Trophoblast cell (in vitro differentiated cells and primary cell): ENCODE data around the gene MMP1.

ENCODE experiments used
- DNase-seq, 2 donors: peaks; one replicate each; pipeline ENCODE4 v3.0.0-alpha.2; 2016
- H2AFZ ChIP-seq: 2 replicates; pipeline ENCODE4 v1.6.1; 2013; ENCODE audit warnings: low read length, moderate library complexity, mild to moderate bottlenecking; ENCODE audit not compliant: insufficient read depth, poor library complexity
- H2AK5ac ChIP-seq: 2 replicates; pipeline ENCODE4 v1.6.1; 2013; ENCODE audit warnings: mild to moderate bottlenecking, low read length
- H2BK120ac ChIP-seq: 2 replicates; pipeline ENCODE4 v1.6.1; 2013; ENCODE audit warnings: low read length, mild to moderate bottlenecking, moderate library complexity; ENCODE audit not compliant: insufficient read depth, poor library complexity
- H2BK12ac ChIP-seq: 2 replicates; pipeline ENCODE4 v1.6.1; 2013; ENCODE audit warnings: mild to moderate bottlenecking, low read length, moderate library complexity
- H2BK5ac ChIP-seq: 2 replicates; pipeline ENCODE4 v1.6.1; 2013; ENCODE audit warnings: low read length, low read depth, moderate library complexity, mild to moderate bottlenecking; ENCODE audit not compliant: poor library complexity
- H3K14ac ChIP-seq: 2 replicates; pipeline ENCODE4 v1.6.1; 2013; ENCODE audit warnings: mild to moderate bottlenecking, low read length
- H3K18ac ChIP-seq: 2 replicates; pipeline ENCODE4 v1.6.1; 2013; ENCODE audit warnings: mild to moderate bottlenecking, low read length
- H3K23ac ChIP-seq: 2 replicates; pipeline ENCODE4 v1.6.1; 2013; ENCODE audit warnings: low read length
- H3K27ac ChIP-seq: 2 replicates; pipeline ENCODE4 v1.5.1; 2013; ENCODE audit warnings: low read depth, mild to moderate bottlenecking, inconsistent platforms, low read length, moderate library complexity
- H3K27me3 ChIP-seq: 2 replicates; pipeline ENCODE4 v1.6.1; 2013; ENCODE audit warnings: inconsistent platforms, mild to moderate bottlenecking, low read length, moderate library complexity; ENCODE audit not compliant: insufficient read depth
- H3K36me3 ChIP-seq, 2 experiments: 1 replicate in 1 of 2; 2 replicates in 1 of 2; pipeline ENCODE4 v1.6.1; 2013; ENCODE audit warnings: low read length in 2 of 2, mild to moderate bottlenecking in 2 of 2, moderate library complexity in 1 of 2; ENCODE audit not compliant: insufficient read depth in 2 of 2, control insufficient read depth in 1 of 2
- H3K4ac ChIP-seq: 2 replicates; pipeline ENCODE4 v1.6.1; 2013; ENCODE audit warnings: low read depth, mild to moderate bottlenecking, low read length, moderate library complexity
- H3K4me1 ChIP-seq, 2 experiments: 1 replicate in 1 of 2; 2 replicates in 1 of 2; pipeline ENCODE4 v1.6.1; 2013; ENCODE audit warnings: low read length in 2 of 2, mild to moderate bottlenecking in 2 of 2, moderate library complexity in 1 of 2; ENCODE audit not compliant: insufficient read depth in 2 of 2, control insufficient read depth in 1 of 2
- H3K4me2 ChIP-seq: 2 replicates; pipeline ENCODE4 v1.6.1; 2013; ENCODE audit warnings: inconsistent platforms, mild to moderate bottlenecking, low read length, moderate library complexity
- H3K4me3 ChIP-seq: 2 replicates; pipeline ENCODE4 v1.5.1; 2013; ENCODE audit warnings: mild to moderate bottlenecking, low read depth, low read length, inconsistent platforms
- H3K79me1 ChIP-seq: one replicate; pipeline ENCODE4 v1.6.1; 2013; ENCODE audit warnings: low read length
- H3K79me2 ChIP-seq: 2 replicates; pipeline ENCODE4 v1.6.1; 2013; ENCODE audit warnings: low read length, mild to moderate bottlenecking; ENCODE audit not compliant: control insufficient read depth, insufficient read depth, poor library complexity
- H3K9ac ChIP-seq: 2 replicates; pipeline ENCODE4 v1.6.1; 2013; ENCODE audit warnings: mild to moderate bottlenecking, low read length
- H3K9me3 ChIP-seq: 2 replicates; pipeline ENCODE4 v1.6.1; 2013; ENCODE audit warnings: low read depth, mild to moderate bottlenecking, control low read depth, inconsistent platforms, low read length; ENCODE audit not compliant: insufficient read depth
- H4K12ac ChIP-seq: 2 replicates; pipeline ENCODE4 v1.6.1; 2013; ENCODE audit warnings: low read depth, mild to moderate bottlenecking, low read length, moderate library complexity
- H4K8ac ChIP-seq: 2 replicates; pipeline ENCODE4 v1.6.1; 2013; ENCODE audit warnings: low read depth, mild to moderate bottlenecking, low read length, moderate library complexity
- H4K91ac ChIP-seq: one replicate; pipeline ENCODE4 v1.6.1; 2013; ENCODE audit warnings: low read depth, mild to moderate bottlenecking, low read length, moderate library complexity
- WGBS: extraction: QIAGEN DNeasy Blood & Tissue Kit; methylation state at CpG from one replicate; pipeline ENCODE4 v1.1.7; 2013; ENCODE audit warnings: missing lambda C conversion rate; ENCODE audit not compliant: insufficient read length, insufficient coverage; ENCODE audit errors: extremely low coverage; 5-methylcytosine and 5-hydroxymethylcytosine counted together

Gene MMP1

GRCh38 chr11:102799681-102800340 lies 1.9 kb upstream of the MMP1 start:
- no CpG with 5 or more reads among the region's 6 CpGs for WGBS
- no peak overlapping the region for H3K9ac ChIP-seq
- H3K4me1 ChIP-seq, result no peaks in the 10 kb centered on the region

DNA sequence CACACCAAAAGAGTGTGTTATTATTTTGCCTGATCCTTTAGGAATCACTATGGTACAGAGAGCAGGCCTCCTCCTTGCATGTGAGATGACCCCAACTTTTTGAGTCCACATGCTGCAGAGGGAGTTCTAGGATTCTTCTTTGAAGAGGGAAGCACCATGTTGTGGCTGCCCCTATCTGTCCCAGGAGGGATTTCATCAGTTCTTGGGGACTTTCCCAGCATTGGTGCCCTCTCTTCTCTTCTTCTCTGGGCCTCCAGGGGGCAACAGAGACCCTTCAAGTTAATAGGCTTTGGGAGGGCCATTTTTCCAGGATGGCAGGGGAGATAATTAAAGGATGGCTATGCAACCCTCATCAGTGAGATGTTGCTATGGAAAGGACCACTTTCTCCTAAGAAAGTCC lies 3.6 kb downstream of the MMP1 start:
- Histone ChIP-seq H3K4me3 (no peak overlapping the region), H3K36me3 (no peaks in the 10 kb centered on the region), H3K9ac (no peak overlapping the region), H2BK12ac (no peak overlapping the region), H3K79me2 (no peaks in the 10 kb centered on the region), H3K4me1 (no peaks in the 10 kb centered on the region), H3K27me3 (no peaks in the 10 kb centered on the region), H3K27ac (no peak overlapping the region), H3K14ac (no peak overlapping the region), H3K79me1 (no peaks in the 10 kb centered on the region), H3K18ac (no peak overlapping the region), H4K91ac (no peak overlapping the region), H3K4me2 (no peak overlapping the region), H4K12ac (no peak overlapping the region), H3K23ac (no peak overlapping the region), H4K8ac (no peak overlapping the region), H2BK120ac (no peak overlapping the region), H2AK5ac (no peak overlapping the region), H3K4ac (no peak overlapping the region), H3K9me3 (no peaks in the 10 kb centered on the region), H2BK5ac (no peak overlapping the region), H2AFZ (no peak overlapping the region)
- peak; percentile 19 to 40 for DNase-seq

More at GRCh38 chr11:102799681-102800340, 1.9 kb upstream of the MMP1 start:
- Histone ChIP-seq H3K4me2 (no peak overlapping the region), H2AFZ (no peak overlapping the region), H3K4me3 (no peak overlapping the region), H2BK12ac (no peak overlapping the region), H3K27ac (no peak overlapping the region), H3K79me1 (no peaks in the 10 kb centered on the region), H2BK120ac (no peak overlapping the region), H3K14ac (no peak overlapping the region), H2BK5ac (no peak overlapping the region), H3K4ac (no peak overlapping the region), H2AK5ac (no peak overlapping the region), H3K9me3 (no peaks in the 10 kb centered on the region), H3K79me2 (no peaks in the 10 kb centered on the region), H3K27me3 (no peaks in the 10 kb centered on the region), H4K91ac (no peak overlapping the region), H3K18ac (no peak overlapping the region), H3K36me3 (no peaks in the 10 kb centered on the region), H4K12ac (no peak overlapping the region), H3K23ac (no peak overlapping the region), H4K8ac (no peak overlapping the region)
- no peak for DNase-seq

DNA sequence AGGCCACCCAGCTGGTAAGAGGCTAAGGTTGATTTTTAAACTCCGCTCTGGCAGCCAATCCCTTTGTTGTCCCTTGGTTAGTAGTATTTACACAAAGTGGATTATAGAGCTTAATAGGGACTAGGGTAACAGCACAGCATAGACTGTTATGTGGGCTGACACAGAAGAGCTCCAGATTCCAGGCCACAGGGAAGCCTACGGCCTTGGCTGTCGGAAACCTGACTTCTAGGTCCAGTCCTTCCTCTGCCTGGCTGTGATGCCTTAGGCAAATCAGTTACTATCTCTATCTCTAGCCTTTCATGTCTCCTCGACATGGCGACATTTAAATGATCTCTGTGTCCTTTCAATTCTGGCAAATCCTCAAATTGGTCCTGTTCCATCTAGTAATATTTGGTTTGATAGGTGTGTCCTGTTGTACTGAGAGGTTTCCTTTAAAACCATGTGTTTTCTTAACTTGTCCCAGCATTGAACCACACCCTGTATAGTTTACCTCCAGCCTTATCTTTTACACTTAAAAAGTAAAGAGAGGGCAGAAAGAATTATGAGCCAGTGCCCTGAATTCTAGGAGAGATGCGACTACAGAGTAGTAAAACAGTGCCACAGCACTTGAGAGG lies 4.2 kb downstream of the MMP1 start:
- H3K4me2 ChIP-seq, result no peak overlapping the region
- H4K8ac ChIP-seq, result no peak overlapping the region
- no peak overlapping the region for H3K23ac ChIP-seq
- H3K9ac ChIP-seq, result no peak overlapping the region
- WGBS, result no CpG with 5 or more reads among the region's 6 CpGs
- no peaks in the 10 kb centered on the region for H3K79me1 ChIP-seq
- H3K4ac ChIP-seq, result no peak overlapping the region
- no peak overlapping the region for H3K14ac ChIP-seq
- no peak overlapping the region for H2BK120ac ChIP-seq
- no peaks in the 10 kb centered on the region for H3K36me3 ChIP-seq
- H4K12ac ChIP-seq, result no peak overlapping the region
- no peak overlapping the region for H3K4me3 ChIP-seq
- H2AK5ac ChIP-seq, result no peak overlapping the region
- no peak overlapping the region for H2BK5ac ChIP-seq
- no peak overlapping the region for H3K27ac ChIP-seq
- no peaks in the 10 kb centered on the region for H3K79me2 ChIP-seq
- no peak for DNase-seq
- H3K27me3 ChIP-seq, result no peaks in the 10 kb centered on the region
- H4K91ac ChIP-seq, result no peak overlapping the region
- H3K9me3 ChIP-seq, result no peaks in the 10 kb centered on the region
- H3K4me1 ChIP-seq, result no peaks in the 10 kb centered on the region
- no peak overlapping the region for H2AFZ ChIP-seq
- no peak overlapping the region for H3K18ac ChIP-seq
- no peak overlapping the region for H2BK12ac ChIP-seq

DNA sequence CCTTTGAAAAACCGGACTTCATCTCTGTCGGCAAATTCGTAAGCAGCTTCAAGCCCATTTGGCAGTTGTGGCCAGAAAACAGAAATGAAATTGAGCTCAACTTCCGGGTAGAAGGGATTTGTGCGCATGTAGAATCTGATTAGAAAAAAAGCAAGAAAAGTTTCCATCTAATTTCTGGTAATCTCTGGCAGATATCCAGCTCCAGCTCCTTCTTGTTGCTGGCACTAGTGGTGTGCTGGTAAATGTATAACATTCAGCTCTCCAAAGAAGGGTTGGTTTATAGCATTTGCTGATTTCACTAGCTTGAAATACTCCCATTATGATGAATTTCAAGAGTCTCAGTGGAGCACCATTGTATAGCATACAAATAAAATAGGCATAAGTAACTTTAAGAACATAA lies 5.4 kb downstream of the MMP1 start:
- Histone ChIP-seq H4K12ac (no peak overlapping the region), H3K4me2 (no peak overlapping the region), H3K4me1 (no peaks in the 10 kb centered on the region), H4K8ac (no peak overlapping the region), H3K4ac (no peak overlapping the region), H4K91ac (no peak overlapping the region), H3K4me3 (no peak overlapping the region), H3K18ac (no peak overlapping the region), H2BK12ac (no peak overlapping the region), H3K9me3 (no peaks in the 10 kb centered on the region), H2BK5ac (no peak overlapping the region), H2AFZ (no peak overlapping the region), H2AK5ac (no peak overlapping the region), H3K23ac (no peak overlapping the region), H2BK120ac (no peak overlapping the region), H3K79me2 (no peaks in the 10 kb centered on the region), H3K79me1 (no peaks in the 10 kb centered on the region), H3K27ac (no peak overlapping the region), H3K36me3 (no peaks in the 10 kb centered on the region), H3K9ac (no peak overlapping the region), H3K27me3 (no peaks in the 10 kb centered on the region), H3K14ac (no peak overlapping the region)
- no CpG with 5 or more reads among the region's 5 CpGs for WGBS
- no peak for DNase-seq
